GM21529 (cell line): ENCODE measurements around the gene BTNL9.
"Not testable (repeated sequence)": the region's sequence is repeated elsewhere in the genome, so short reads cannot be mapped to it uniquely, and the experiment has no call there.

ENCODE experiments used
- ATAC-seq: cut with Tn5 transposase; IDR thresholded peaks from one replicate; pipeline ENCODE4 v1.9.1; 2021; ENCODE audit not compliant: unreplicated experiment

The BTNL9 gene

DNA sequence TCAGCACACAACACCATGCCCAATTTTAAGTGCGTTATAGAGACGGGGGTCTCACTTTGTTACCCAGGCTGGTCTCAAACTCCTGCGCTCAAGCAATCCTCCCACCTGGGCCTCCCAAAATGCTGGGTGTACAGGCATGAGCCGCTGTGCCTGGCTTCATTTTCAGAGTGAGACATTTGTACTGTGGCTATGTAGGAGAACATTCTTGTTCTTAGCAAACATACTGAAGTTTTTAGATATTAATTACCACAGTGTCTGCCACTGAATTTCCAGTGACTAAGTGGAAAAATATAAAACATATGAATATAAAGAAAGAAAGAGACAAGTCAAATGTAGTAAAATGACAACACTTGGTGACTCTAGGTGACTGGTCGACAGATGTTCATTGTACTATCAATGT, 20.9 kb downstream of the BTNL9 start:
- ATAC-seq: no peak

DNA sequence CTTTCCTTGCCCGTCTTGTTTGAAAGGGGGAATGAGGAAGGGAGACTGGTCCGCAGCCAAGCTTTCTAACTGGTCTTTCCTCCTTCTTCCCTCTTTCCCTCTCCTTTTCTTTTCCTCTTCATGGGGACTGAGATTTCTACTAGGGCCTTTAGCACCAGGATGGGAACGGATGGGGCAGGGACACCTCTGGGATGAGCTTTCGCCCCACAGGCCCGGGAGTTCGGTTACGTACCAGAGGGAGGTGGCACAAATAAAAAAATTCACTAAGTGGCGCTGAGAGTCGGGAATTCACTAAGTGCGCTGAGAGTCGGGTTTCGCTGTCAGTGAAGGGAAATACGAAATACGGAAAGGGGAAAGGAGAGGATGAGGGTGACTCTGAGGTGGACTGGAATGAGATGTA, 21.6 kb downstream of the BTNL9 start:
- no peak for ATAC-seq

DNA sequence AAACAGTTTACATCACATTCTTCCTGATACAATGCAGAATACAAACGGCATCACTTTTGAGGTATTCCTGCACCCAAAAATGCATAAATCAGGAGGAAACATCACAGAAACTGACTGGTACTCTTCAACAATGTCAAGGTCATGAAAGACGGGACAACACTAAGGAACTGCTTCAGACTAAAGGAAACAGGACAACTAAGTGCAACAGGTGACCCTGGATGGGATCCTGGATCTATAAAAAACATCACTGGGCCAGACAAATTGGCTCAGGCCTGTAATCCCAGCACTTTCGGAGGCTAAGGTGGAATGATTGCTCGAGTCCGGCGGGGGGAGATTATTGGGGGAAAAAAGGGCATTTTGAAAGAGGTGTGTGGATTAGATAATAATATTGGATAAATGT, 22.6 kb downstream of the BTNL9 start:
- ATAC-seq: no peak

DNA sequence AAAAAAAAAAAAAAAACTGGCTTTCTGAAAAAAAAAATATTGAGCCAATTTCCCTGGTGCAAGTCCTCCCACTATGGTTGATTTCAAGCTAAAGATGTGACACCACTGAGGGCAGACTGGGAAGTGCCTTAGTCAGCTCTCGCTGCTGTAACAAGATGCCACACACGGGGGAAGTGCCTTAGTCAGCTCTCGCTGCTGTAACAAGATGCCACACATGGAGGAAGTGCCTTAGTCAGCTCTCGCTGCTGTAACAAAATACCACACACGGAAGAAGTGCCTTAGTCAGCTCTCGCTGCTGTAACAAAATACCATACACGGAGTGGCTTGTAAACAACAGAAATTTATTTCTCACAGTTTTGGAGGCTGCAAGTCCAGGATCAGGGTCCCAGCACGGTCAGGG, 23.4 kb downstream of the BTNL9 start:
- ATAC-seq: no peak

- ATAC-seq: no peak
Observed at GRCh38 chr5:181064987-181065386, 24.9 kb downstream of the BTNL9 start.

GRCh38 chr5:181069767-181070491, 29.9 kb downstream of the BTNL9 start:
- no peak for ATAC-seq

- ATAC-seq: no peak
Observed at GRCh38 chr5:181070523-181070922, 30.5 kb downstream of the BTNL9 start.

DNA sequence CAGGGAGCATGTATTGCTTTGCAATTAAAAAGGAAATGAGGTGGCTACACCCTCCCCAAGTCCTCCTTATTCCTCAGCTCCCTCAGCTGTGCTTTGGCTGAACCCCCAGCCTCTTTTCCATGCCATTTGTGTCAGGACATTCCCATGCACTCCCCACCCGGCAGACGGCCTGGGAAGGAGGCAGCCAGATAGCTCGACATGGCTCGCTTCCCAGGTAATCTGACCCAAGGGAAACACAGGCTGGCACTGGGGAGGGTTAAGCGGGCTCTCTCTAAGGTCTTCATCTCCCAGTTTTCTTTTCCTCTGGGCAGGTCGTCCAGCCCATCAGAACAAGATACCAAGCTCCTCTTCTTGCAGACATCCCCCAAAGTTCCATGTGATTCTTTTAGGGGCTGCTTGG, 31.2 kb downstream of the BTNL9 start:
- ATAC-seq: no peak

DNA sequence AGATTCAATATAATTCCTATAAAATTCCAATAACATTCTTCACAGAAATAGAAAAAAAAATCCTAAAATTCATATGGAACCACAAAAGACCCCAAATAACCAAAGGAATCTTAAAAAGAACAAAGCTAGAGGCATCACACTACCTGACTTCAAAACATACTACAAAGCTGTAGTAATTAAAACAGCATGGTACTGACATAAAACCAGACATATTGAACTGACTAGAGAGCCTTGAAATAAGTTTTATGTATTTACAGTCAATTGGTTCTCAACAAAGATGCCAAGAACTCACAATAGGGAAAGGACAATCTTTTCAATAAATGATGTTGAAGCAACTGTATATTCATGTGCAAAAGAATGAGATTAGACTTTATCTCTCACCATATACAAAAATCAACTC, 36.9 kb downstream of the BTNL9 start:
- ATAC-seq: no peak

GRCh38 chr5:181081989-181082388, 41.9 kb downstream of the BTNL9 start:
- no peak for ATAC-seq

DNA sequence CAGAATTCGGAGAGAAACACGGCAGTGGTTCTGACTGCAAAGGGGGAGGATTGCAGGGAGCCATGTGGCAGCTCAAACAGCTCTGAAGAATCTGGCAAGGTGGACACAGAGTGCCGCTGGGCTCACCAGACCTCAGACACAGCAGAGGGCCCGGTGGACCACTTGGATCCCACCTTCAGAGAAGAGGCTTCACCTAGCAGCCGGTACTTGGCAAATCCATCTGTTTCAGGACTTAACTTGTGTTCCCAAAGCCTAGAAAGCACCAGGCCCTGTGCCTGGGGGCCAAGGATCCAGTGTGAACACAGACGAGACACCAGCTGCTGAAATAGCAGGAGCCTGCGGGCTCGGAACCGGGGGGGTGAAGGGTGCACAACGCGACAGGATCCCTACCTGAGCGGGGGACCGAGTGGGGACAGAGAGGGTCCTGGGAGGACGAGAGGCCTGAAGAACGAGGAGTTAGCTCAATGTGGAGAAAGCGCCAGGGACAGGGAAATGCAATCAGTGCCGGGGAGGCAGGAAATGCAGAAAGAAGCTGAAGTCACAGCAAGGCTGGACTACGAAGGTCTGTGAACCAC, 44.6 kb downstream of the BTNL9 start:
- ATAC-seq: no peak

DNA sequence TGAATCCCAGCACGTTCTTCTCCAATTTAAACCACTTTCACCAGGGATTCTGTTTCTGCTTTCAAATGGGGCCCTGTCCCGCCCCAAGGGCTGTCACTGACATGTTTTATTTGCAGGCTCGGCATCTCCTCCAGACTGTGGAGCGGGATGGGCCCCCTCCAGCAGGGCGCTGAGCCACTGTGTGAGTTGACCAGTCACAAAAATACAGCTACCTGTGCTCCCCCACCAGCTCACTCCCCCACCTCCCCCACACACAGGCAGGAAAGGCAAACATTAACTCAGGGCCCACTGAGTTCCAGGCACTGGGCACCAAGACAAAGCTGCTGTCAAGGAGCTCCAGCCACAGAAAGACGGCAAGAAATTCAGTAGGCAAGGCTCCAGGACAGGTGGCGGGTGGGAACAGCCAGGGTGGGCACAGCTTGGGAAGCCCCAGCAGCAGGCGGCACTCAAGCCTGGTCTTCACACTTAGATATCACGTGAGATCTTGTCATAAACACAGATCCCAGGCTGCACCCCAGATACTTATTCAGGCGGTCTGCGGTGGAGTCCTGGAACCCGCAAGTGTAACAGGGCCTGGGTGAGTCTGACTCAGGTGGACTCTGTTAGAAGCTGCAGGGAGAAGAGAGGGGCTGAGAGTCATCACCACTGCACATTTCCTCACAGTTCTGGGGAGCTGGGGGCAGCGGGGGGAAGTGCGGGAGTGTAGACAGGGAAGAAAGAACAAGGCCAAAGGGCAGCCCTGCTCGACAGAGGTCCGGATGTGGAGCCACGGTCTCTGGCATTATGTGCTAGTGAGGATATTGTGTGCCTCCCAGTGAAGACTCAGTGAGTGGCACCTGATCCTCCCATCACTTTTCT, 46.2 kb downstream of the BTNL9 start:
- no peak for ATAC-seq

DNA sequence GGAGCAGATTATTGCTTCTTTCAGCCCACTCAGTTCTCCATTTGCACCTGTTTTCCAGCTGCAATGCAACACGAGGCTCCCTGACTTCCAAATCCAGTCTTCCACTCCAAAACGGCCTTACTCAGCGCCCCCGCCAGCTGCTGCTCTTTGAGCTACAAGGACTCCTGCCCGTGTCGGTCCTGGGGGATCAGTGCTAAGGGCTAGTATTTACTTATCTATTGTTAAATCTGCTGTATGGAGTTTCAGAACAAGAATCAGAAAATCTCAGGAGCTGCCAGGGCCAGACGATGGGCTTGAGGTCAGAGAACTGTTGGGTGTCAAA, 46.8 kb downstream of the BTNL9 start:
- no peak for ATAC-seq

GRCh38 chr5:181087309-181087708, 47.2 kb downstream of the BTNL9 start:
- no peak for ATAC-seq

- ATAC-seq: no peak
Observed at GRCh38 chr5:181088289-181088688, 48.2 kb downstream of the BTNL9 start.

- no peak for ATAC-seq
Observed at GRCh38 chr5:181092428-181092827, 52.4 kb downstream of the BTNL9 start.

- ATAC-seq: not testable (repeated sequence)
Observed at GRCh38 chr5:181095162-181095561, 55.1 kb downstream of the BTNL9 start.

DNA sequence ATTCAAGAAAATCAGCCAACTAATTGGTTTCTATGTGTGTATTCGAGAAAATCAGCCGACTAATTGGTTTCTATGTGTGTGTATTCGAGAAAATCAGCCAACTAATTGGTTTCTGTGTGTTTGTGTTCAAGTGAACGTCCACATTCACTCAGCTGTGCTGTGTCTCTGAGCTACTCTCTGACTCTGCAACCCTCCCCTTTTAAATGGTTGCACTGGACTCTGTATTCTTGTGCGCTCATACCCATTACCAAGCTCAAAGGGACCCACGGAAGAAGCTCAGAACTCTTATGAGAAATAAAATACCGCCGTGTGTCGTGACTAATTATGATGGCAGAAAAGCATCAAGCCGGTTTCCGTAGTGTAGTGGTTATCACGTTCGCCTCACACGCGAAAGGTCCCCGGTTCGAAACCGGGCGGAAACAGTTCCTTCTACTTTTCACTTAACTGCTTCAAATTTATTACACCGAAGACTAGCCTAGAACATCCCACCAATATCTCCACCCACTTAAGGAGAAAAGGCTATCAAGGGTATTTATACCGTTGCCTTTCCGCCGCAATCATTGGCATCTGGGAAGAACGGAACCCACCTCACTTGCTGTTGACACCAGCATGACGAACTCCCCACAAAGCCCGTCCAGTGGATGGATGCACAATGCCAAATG, 56.8 kb downstream of the BTNL9 start:
- ATAC-seq: not testable (repeated sequence)

- not testable (repeated sequence) for ATAC-seq
Observed at GRCh38 chr5:181097383-181097753, 57.3 kb downstream of the BTNL9 start.

DNA sequence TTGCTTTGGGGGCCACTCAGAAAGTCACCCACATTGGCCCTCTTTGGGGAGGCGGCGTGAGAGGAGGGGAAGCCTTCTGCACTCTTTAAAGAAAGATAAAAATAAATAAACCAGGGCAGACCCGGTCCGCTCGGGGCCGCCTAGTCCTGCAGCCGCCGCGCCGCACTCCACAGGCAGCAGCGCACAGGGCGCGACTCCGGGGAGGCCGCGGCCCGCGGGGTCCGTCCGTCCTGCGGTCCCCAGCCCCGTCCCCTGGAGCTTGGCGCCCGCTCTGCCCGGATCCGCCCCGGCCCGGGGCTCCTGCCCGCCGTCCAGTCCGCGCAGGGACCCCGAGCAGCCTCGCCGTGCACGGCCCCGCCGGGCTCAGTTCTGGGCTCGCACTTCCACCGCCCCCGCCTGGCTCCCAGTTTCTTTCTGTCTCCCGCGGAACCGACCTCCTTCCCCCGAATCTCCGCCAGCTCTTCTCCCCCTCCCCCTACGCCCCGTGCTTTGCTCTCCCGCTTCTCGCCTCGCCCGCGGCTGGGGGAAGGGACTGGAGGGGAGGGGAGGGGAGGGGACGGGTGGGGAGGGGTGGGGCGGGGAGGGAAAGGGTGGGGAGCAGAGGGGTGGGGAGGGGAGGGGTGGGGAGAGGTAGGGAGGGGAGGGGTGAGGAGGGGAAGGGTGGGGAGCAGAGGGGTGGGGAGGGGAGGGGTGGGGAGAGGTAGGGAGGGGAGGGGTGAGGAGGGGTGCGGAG, 57.9 kb downstream of the BTNL9 start:
- ATAC-seq: not testable (repeated sequence)
